ENCODE measurements around the gene C5orf52.

C5orf52 gene

GRCh38 chr5:157659868-157660660, 11.3 kb upstream of the C5orf52 start:
- POLR2A ChIA-PET: no interaction called here
- Histone ChIP-seq H3K9me3 (ENCODE audit: control insufficient read depth, insufficient read depth, low read depth, low read length) (no peaks in the 10 kb centered on the region), H3K36me3 (ENCODE audit: control insufficient read depth in 2 of 2, insufficient read depth in 1 of 2, low read length in 2 of 2) (no peaks in the 10 kb centered on the region), H3K27ac (ENCODE audit: extremely low read depth, low read depth, low read length) (no peak overlapping the region), H3K4me1 (ENCODE audit: control insufficient read depth, insufficient read depth, low read length) (no peaks in the 10 kb centered on the region), H3K4me3 (ENCODE audit: low read depth, low read length) (no peak overlapping the region)
- CTCF ChIA-PET: interaction anchor here (0.6 to 3.3 kb wide), 3 partner anchors 59 to 306 kb away, joined by 3 to 12 read pairs (median 3); partner anchors contain the start of gene LSM11
- TF ChIP-seq PRDM10 (tag by site-specific recombination; IDR thresholded peaks at IDR 0.05): no peak
- no peak for TF ChIP-seq SCRT2 (tag by site-specific recombination; IDR thresholded peaks at IDR 0.05)
- TF ChIP-seq PRDM2 (tag by site-specific recombination; IDR thresholded peaks at IDR 0.05; ENCODE audit: borderline replicate concordance): no peak
- TF ChIP-seq SP2 (tag by site-specific recombination; IDR thresholded peaks at IDR 0.05): no peak
- TF ChIP-seq ZNF2 (tag by site-specific recombination; IDR thresholded peaks at IDR 0.05): no peak
- TF ChIP-seq ZNF658 (tag by site-specific recombination; IDR thresholded peaks at IDR 0.05): no peak
- no peak for TF ChIP-seq HOXD13 (CRISPR knock-in tag; IDR thresholded peaks at IDR 0.05; ENCODE audit: borderline replicate concordance)
- TF ChIP-seq ZNF426 (tag by site-specific recombination; IDR thresholded peaks at IDR 0.05): no peak
- no peak for TF ChIP-seq EGR2 (tag by site-specific recombination; IDR thresholded peaks at IDR 0.05; ENCODE audit: low read depth)
- TF ChIP-seq ELK4 (IDR thresholded peaks at IDR 0.05; ENCODE audit: borderline replicate concordance, low read depth, low read length): no peak
- no peak for TF ChIP-seq INSM2 (tag by site-specific recombination; IDR thresholded peaks at IDR 0.05)
- no peak for TF ChIP-seq MZF1 (tag by site-specific recombination; IDR thresholded peaks at IDR 0.05; ENCODE audit: borderline replicate concordance)
- no peak for TF ChIP-seq ZNF155 (tag by site-specific recombination; IDR thresholded peaks at IDR 0.05)
- TF ChIP-seq ZSCAN4 (tag by site-specific recombination; IDR thresholded peaks at IDR 0.05): no peak
- no peak for TF ChIP-seq ZNF513 (tag by site-specific recombination; IDR thresholded peaks at IDR 0.05)
- TF ChIP-seq ZNF560 (tag by site-specific recombination; IDR thresholded peaks at IDR 0.05; ENCODE audit: borderline replicate concordance): no peak
- no peak for TF ChIP-seq MYNN (tag by site-specific recombination; IDR thresholded peaks at IDR 0.05; ENCODE audit: borderline replicate concordance)

All from HEK293 (cell line).